ENCODE results near the gene NMD3.
"Not testable (repeated sequence)": the region's sequence is repeated elsewhere in the genome, so short reads cannot be mapped to it uniquely, and the experiment has no call there.

The NMD3 gene

GRCh38 chr3:161273589-161274218 lies 52.6 kb downstream of the NMD3 start:
- H3K4me3 ChIP-seq (ENCODE audit: low read depth, low read length) = no peak overlapping the region
- DNase-seq (ENCODE audit: low read depth) = peak; percentile 75
- TF ChIP-seq CTCF (conservative IDR thresholded peaks at IDR 0.05; ENCODE audit: low read depth, low read length) = peak; percentile 49

GRCh38 chr3:161274691-161275298 lies 53.7 kb downstream of the NMD3 start:
- no peak overlapping the region for H3K4me3 ChIP-seq (ENCODE audit: low read depth, low read length)
- DNase-seq (ENCODE audit: low read depth) = peak; percentile 78
- peak; percentile 76 for TF ChIP-seq CTCF (conservative IDR thresholded peaks at IDR 0.05; ENCODE audit: low read depth, low read length)

- H3K4me3 ChIP-seq (ENCODE audit: low read depth, low read length) = no peak overlapping the region
- TF ChIP-seq CTCF (conservative IDR thresholded peaks at IDR 0.05; ENCODE audit: low read depth, low read length) = no peak
- no peak for DNase-seq (ENCODE audit: low read depth)
These were observed 54.8 kb downstream of the NMD3 start for GRCh38 chr3:161275919-161276318.

GRCh38 chr3:161282387-161282786 lies 61.3 kb downstream of the NMD3 start:
- not testable (repeated sequence) for H3K4me3 ChIP-seq (ENCODE audit: low read depth, low read length)

GRCh38 chr3:161284989-161285388 lies 63.9 kb downstream of the NMD3 start:
- no peak overlapping the region for H3K4me3 ChIP-seq (ENCODE audit: low read depth, low read length)
- no peak for TF ChIP-seq CTCF (conservative IDR thresholded peaks at IDR 0.05; ENCODE audit: low read depth, low read length)
- DNase-seq (ENCODE audit: low read depth) = no peak

More at GRCh38 chr3:161282387-161282786, 61.3 kb downstream of the NMD3 start:
- not testable (repeated sequence) for DNase-seq (ENCODE audit: low read depth)

- TF ChIP-seq CTCF (conservative IDR thresholded peaks at IDR 0.05; ENCODE audit: low read depth, low read length) = no peak
- no peak for DNase-seq (ENCODE audit: low read depth)
These were observed 68.1 kb downstream of the NMD3 start for GRCh38 chr3:161289174-161289573.

GRCh38 chr3:161291191-161291901 lies 70.2 kb downstream of the NMD3 start:
- H3K4me3 ChIP-seq (ENCODE audit: low read depth, low read length) = no peak overlapping the region
- DNase-seq (ENCODE audit: low read depth) = no peak
- no peak for TF ChIP-seq CTCF (conservative IDR thresholded peaks at IDR 0.05; ENCODE audit: low read depth, low read length)

More at GRCh38 chr3:161289174-161289573, 68.1 kb downstream of the NMD3 start:
- H3K4me3 ChIP-seq (ENCODE audit: low read depth, low read length) = no peak overlapping the region

Measured in choroid plexus epithelial cell (primary cell).